NCI-H510A (cell line): ENCODE measurements around the gene SPPL2A.
"Not testable (repeated sequence)": the region's sequence is repeated elsewhere in the genome, so short reads cannot be mapped to it uniquely, and the experiment has no call there.

Experiments
- DNase-seq: peaks from one replicate; lab custom pipeline; 2025; lab: John Stamatoyannopoulos, UW

The SPPL2A gene

DNA sequence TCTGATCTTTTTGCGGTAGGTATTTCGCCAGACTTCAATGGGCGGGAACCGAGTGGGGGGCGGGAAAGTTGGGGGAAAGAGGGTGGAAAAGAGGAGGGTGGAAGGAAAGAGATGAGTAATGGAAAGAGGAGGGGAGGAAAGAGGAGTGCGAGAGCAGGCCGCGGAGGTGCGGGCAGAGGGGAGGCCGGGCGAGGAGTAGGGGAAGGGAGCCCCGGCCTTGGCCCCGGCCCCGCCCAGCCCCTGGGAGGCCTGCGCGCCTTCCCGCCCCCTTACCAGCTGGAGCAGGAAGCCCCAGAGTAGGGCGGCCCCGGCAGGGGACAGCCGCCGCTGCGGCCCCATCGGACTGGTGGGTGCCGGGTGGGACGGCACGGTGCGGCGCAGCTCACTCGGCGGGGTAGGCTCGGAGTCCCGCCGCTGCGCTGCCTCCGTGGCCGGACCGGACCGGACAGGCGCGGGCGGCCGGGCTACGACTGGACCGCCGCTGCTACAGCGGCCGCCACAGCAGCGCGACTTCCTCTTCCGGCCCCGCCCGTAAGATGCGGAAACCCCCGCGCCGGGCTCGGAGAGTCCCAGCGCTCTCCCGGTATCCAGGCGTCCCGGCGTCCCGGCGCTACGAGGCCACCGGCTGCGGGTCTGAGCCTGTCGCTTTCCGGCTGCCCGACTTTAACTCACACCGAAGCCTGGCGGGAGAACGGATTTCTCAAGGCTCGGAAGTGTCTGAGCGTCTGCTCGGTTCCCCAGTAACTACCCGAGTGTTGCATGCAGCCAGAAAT, at the start of gene SPPL2A:
Gene SPPL2A, minus strand, starts transcription at position 512 of the 773 bp plus-strand sequence. Its CDS starts 173 bp downstream, at position 339.
- DNase-seq: peak; percentile 51

- DNase-seq: no peak
Measured at GRCh38 chr15:50814634-50815033, 49.1 kb upstream of the SPPL2A start.

GRCh38 chr15:50813865-50814264, 48.4 kb upstream of the SPPL2A start:
- no peak for DNase-seq

DNA sequence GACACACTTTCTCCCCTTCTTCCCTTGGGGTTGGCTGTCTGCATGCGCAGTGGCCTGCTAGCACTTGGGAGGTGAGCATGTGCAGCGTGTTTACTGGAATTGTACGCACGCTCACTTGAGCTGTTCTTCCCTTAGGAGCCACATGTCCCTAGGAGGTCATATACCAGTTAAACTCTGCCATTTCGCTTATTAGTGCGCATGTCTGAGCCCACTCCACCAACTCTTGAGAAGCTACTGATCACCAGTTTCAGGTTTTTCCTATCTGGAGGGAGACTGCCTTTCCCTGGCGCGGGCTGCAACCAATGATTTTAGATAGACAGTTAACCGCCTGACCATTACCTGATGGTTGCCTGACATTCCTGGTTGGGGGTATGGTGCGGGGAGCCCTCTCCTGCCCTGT, 47.6 kb upstream of the SPPL2A start:
- no peak for DNase-seq

DNA sequence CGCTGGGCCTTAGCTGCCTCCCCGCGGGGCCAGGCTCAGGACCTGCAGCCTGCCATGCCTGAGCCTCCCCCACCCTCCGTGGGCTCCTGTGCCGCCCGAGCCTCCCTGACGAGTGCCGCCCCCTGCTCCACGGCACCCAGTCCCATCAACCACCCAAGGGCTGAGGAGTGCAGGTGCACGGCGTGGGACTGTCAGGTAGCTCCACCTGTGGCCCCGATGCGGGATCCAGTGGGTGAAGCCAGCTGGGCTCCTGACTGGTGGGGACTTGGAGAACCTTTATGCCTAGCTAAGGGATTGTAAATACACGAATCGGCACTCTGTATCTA, 46.6 kb upstream of the SPPL2A start:
- not testable (repeated sequence) for DNase-seq

- not testable (repeated sequence) for DNase-seq
Measured at GRCh38 chr15:50811461-50812180, 46.1 kb upstream of the SPPL2A start.

- DNase-seq: no peak
Measured at GRCh38 chr15:50810128-50810527, 44.6 kb upstream of the SPPL2A start.

DNA sequence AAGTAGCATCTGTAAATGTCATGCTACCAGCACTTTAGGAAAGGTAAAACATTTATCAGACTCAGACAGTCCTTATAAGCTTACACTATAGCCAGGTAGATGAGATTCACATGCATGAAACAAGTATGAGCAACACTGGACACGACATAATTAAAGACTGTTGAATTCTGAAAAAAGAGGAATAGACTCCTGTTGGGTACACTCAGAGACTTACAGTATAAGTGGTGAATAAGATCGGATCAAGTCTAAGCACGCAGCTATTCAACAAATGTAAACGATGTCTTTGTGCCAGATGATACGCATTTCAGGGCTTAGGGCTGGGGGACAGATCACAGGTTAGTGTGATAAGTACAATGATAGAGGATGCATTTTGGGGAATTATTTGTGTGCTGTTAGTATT, 43.2 kb upstream of the SPPL2A start:
- DNase-seq: no peak

- no peak for DNase-seq
Measured at GRCh38 chr15:50803479-50804180, 38.1 kb upstream of the SPPL2A start.

GRCh38 chr15:50800715-50801114, 35.2 kb upstream of the SPPL2A start:
- DNase-seq: no peak

GRCh38 chr15:50798684-50799083, 33.2 kb upstream of the SPPL2A start:
- DNase-seq: no peak

- peak; percentile 39 for DNase-seq
Measured at GRCh38 chr15:50797926-50798325, 32.4 kb upstream of the SPPL2A start.

- DNase-seq: no peak
Measured at GRCh38 chr15:50791486-50791885, 26.0 kb upstream of the SPPL2A start.

DNA sequence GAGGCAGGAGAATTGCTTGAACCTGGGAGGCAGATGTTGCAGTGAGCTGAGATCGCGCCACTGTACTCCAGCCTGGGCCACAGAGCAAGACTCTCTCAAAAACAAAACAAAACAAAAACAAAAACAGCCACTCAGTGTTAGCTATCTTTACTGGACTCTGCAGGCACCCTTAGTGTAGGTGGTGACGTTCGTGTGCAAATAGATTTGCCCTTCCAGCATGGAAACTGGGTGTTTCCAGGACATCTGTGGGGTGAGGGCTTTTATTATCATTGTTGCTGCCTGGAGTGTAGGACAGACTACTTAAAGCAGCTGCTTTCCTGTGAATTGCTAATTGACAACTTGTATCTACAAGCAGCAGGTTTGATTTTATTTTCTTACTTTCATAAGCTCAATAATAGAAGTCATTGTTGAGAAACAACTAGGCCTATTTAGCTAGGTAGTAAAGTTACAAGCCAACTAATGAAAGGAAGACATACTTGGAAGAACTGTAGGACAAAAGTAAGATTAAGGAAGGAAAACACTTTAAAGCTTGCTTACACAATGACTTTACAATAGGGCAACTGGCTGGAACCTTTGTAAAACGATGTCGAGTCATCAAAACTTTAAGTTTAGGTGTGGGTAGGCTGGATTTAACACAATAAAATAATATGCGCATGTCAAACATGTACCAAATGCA, 25.4 kb upstream of the SPPL2A start:
- DNase-seq: no peak

DNA sequence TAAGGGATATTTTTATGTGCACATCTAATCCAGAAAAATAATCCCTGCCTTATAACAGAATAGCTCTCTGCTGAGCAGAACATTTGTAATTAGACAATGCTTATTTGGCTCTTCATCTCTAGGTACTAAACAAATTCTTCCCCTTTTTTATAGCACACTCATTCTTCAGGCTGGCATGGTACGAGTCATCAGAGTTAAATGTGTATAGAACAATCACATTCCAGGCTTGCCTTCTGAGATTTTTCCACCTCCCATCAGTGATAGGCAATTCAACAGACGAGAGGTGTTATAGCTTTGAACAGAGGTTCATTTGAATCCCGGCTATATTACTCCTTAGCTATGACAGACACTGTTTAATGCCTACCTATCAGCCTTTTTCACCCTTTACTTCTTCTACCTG, 21.4 kb upstream of the SPPL2A start:
- DNase-seq: no peak

- no peak for DNase-seq
Measured at GRCh38 chr15:50786438-50786837, 20.9 kb upstream of the SPPL2A start.

GRCh38 chr15:50783895-50784294, 18.4 kb upstream of the SPPL2A start:
- DNase-seq: no peak

GRCh38 chr15:50783411-50783810, 17.9 kb upstream of the SPPL2A start:
- no peak for DNase-seq

GRCh38 chr15:50778086-50778485, 12.6 kb upstream of the SPPL2A start:
- no peak for DNase-seq

- no peak for DNase-seq
Measured at GRCh38 chr15:50777042-50777441, 11.5 kb upstream of the SPPL2A start.

DNA sequence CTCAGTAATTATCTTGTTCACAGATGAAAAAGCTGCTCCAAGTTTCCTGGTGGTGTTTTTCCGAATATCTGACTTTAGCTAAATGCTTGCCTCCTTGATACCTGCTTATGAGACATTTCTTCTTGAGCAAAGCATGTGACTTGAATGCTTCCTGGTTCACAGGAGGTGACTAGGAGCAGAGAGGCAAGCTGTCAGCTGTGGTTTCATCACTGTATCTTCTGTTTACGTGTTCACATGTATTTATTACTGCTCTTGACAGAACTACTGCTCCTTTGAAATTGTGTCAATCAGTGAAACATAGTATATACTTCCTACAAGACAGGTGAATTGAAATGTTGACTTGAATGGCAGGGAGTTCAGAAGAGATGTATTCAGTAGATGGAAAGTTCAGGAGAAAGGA, 8.9 kb upstream of the SPPL2A start:
- DNase-seq: no peak

DNA sequence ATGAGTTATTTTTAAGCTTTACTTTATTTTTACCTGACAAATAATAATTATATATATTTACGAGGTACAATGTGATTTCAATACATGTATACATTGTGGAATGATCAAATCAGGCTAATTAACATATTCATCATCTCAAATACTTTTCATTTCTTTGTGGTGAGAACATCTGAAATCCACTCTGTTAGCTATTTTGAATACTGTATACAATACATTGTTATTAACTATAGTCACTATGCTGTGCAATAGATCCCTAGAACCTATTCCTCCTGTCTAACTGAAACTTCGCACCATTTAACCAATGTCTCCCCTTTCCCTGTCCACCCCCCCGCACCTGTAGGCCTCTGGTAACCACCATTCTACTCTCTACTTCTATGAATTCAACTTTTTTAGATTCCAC, 7.9 kb upstream of the SPPL2A start:
- no peak for DNase-seq
